ENCODE measurements around the gene RBBP5.

DNA sequence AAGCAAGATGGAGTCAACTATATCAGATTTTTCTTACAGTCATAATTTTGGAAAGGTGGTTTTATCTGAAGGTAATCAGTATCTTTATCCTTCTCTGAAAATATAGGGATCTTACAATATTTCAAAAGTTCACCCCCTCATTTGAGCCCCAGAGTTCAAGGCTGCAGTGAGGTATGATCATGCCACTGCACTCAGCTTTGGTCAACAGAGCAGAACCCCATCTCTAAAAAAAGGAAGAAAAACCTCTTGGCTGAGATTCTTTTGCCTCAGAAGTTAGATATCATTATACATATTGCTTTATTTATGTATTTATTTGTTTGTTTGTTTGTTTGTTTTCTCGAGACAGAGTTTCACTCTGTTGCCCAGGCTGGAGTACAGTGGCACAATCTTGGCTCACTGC, 11.5 kb upstream of the RBBP5 start:
- TF ChIP-seq, protein P1, sequence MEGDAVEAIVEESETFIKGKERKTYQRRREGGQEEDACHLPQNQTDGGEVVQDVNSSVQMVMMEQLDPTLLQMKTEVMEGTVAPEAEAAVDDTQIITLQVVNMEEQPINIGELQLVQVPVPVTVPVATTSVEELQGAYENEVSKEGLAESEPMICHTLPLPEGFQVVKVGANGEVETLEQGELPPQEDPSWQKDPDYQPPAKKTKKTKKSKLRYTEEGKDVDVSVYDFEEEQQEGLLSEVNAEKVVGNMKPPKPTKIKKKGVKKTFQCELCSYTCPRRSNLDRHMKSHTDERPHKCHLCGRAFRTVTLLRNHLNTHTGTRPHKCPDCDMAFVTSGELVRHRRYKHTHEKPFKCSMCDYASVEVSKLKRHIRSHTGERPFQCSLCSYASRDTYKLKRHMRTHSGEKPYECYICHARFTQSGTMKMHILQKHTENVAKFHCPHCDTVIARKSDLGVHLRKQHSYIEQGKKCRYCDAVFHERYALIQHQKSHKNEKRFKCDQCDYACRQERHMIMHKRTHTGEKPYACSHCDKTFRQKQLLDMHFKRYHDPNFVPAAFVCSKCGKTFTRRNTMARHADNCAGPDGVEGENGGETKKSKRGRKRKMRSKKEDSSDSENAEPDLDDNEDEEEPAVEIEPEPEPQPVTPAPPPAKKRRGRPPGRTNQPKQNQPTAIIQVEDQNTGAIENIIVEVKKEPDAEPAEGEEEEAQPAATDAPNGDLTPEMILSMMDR (conservative IDR thresholded peaks at IDR 0.05; ENCODE audit: low read depth in 2 of 2) = no peak
- TF ChIP-seq POLR2AphosphoS5 (IDR thresholded peaks at IDR 0.05; ENCODE audit: low read depth) = no peak
- no peak for TF ChIP-seq CREB1 (CRISPR knock-in tag; IDR thresholded peaks at IDR 0.05; ENCODE audit: low read depth)
- no peak for TF ChIP-seq ZNF114 (CRISPR knock-in tag; IDR thresholded peaks at IDR 0.05)
